ENCODE measurements around the gene ZDBF2.

GRCh38 chr2:206311026-206311425 is 36.6 kb downstream of the ZDBF2 start:
- TF ChIP-seq POLR2A (IDR thresholded peaks at IDR 0.05) (no peak), CTCF (IDR thresholded peaks at IDR 0.05) (no peak)
